NK-92 (cell line): ENCODE measurements around the gene MEF2B.
"Not testable (repeated sequence)": the region's sequence is repeated elsewhere in the genome, so short reads cannot be mapped to it uniquely, and the experiment has no call there.

Source experiments
- DNase-seq: peaks from one replicate; lab custom pipeline; 2025; ENCODE audit not compliant: unreplicated experiment; lab: John Stamatoyannopoulos, UW

MEF2B gene

GRCh38 chr19:19157808-19158207, 12.3 kb downstream of the MEF2B start:
- no peak for DNase-seq

- DNase-seq = no peak
Observed at GRCh38 chr19:19155495-19156219, 14.4 kb downstream of the MEF2B start.

- no peak for DNase-seq
Observed at GRCh38 chr19:19154768-19155494, 15.1 kb downstream of the MEF2B start.

GRCh38 chr19:19152668-19153384, 17.2 kb downstream of the MEF2B start:
- DNase-seq = no peak

GRCh38 chr19:19151418-19151817, 18.6 kb downstream of the MEF2B start:
- DNase-seq = no peak

- no peak for DNase-seq
Observed at GRCh38 chr19:19149435-19149834, 20.6 kb downstream of the MEF2B start.

GRCh38 chr19:19148504-19148903, 21.6 kb downstream of the MEF2B start:
- DNase-seq = not testable (repeated sequence)

GRCh38 chr19:19147344-19147743, 22.7 kb downstream of the MEF2B start:
- no peak for DNase-seq

GRCh38 chr19:19146865-19147264, 23.2 kb downstream of the MEF2B start:
- DNase-seq = no peak

- DNase-seq = no peak
Observed at GRCh38 chr19:19145684-19146608, 24.1 kb downstream of the MEF2B start.

- no peak for DNase-seq
Observed at GRCh38 chr19:19145281-19145680, 24.8 kb downstream of the MEF2B start.

- no peak for DNase-seq
Observed at GRCh38 chr19:19142347-19142746, 27.7 kb downstream of the MEF2B start.

GRCh38 chr19:19140476-19140875, 29.6 kb downstream of the MEF2B start:
- no peak for DNase-seq

GRCh38 chr19:19139876-19140229, 30.2 kb downstream of the MEF2B start:
- no peak for DNase-seq

GRCh38 chr19:19138109-19138981, 31.7 kb downstream of the MEF2B start, which contains the start of gene TMEM161A:
Gene TMEM161A, minus strand, starts transcription at chr19:19138478. Its CDS starts 50 bp downstream, at chr19:19138428.
- peak; percentile 80 for DNase-seq

- DNase-seq = no peak
Observed at GRCh38 chr19:19137556-19138108, 32.4 kb downstream of the MEF2B start.

GRCh38 chr19:19135713-19136112, 34.4 kb downstream of the MEF2B start:
- not testable (repeated sequence) for DNase-seq

GRCh38 chr19:19134687-19135158, 35.3 kb downstream of the MEF2B start:
- no peak for DNase-seq

GRCh38 chr19:19133985-19134384, 36.1 kb downstream of the MEF2B start:
- DNase-seq = no peak
